Mesendoderm (in vitro differentiated cells): ENCODE measurements around the gene DOK4.
A peak's percentile ranks its signal among the peaks of the same experiment; 100 is the strongest.

Source experiments
- DNase-seq: peaks from one replicate; pipeline ENCODE4 v3.0.0; 2013
- H2AK5ac ChIP-seq: 2 replicates; pipeline ENCODE4 v1.6.1; 2013; ENCODE audit warnings: low read length, inconsistent platforms
- H2BK120ac ChIP-seq: 2 replicates; pipeline ENCODE4 v1.6.1; 2013; ENCODE audit warnings: low read depth, mild to moderate bottlenecking, low read length, moderate library complexity, mixed read lengths
- H2BK15ac ChIP-seq: replicated peaks from 2 replicates; pipeline ENCODE4 v1.6.1; 2013; ENCODE audit warnings: low read depth, mild to moderate bottlenecking, moderate library complexity
- H2BK5ac ChIP-seq: 2 replicates; pipeline ENCODE4 v1.6.1; 2013; ENCODE audit warnings: low read length, inconsistent platforms
- H3K18ac ChIP-seq: 2 replicates; pipeline ENCODE4 v1.6.1; 2013; ENCODE audit warnings: mild to moderate bottlenecking, low read length, mixed read lengths
- H3K23ac ChIP-seq: one replicate; pipeline ENCODE4 v1.6.1; 2013; ENCODE audit warnings: low read length
- H3K27ac ChIP-seq: 2 replicates; pipeline ENCODE4 v1.5.1; 2013; ENCODE audit warnings: low read depth, mild to moderate bottlenecking, inconsistent platforms, low read length, moderate library complexity
- H3K27me3 ChIP-seq: 2 replicates; pipeline ENCODE4 v1.6.1; 2013; ENCODE audit warnings: low read length, control low read depth, mild to moderate bottlenecking, inconsistent platforms; ENCODE audit not compliant: insufficient read depth, poor library complexity
- H3K36me3 ChIP-seq: 2 replicates; pipeline ENCODE4 v1.6.1; 2013; ENCODE audit warnings: low read length, inconsistent platforms; ENCODE audit not compliant: control insufficient read depth, insufficient read depth
- H3K4ac ChIP-seq: one replicate; pipeline ENCODE4 v1.6.1; 2013; ENCODE audit warnings: low read depth, mild to moderate bottlenecking, low read length, moderate library complexity
- H3K4me1 ChIP-seq: 2 replicates; pipeline ENCODE4 v1.6.1; 2013; ENCODE audit warnings: low read depth, low read length, inconsistent platforms; ENCODE audit not compliant: control insufficient read depth
- H3K4me2 ChIP-seq: 2 replicates; pipeline ENCODE4 v1.6.1; 2013; ENCODE audit warnings: low read length
- H3K4me3 ChIP-seq: 2 replicates; pipeline ENCODE4 v1.5.1; 2013; ENCODE audit warnings: mild to moderate bottlenecking, low read length
- H3K56ac ChIP-seq: one replicate; pipeline ENCODE4 v1.6.1; 2013; ENCODE audit warnings: low read length
- H3K79me1 ChIP-seq: 2 replicates; pipeline ENCODE4 v1.6.1; 2013; ENCODE audit warnings: low read length, inconsistent platforms
- H3K79me2 ChIP-seq: 2 replicates; pipeline ENCODE4 v1.6.1; 2013; ENCODE audit warnings: mild to moderate bottlenecking, low read length; ENCODE audit not compliant: control insufficient read depth, insufficient read depth
- H3K9ac ChIP-seq: 2 replicates; pipeline ENCODE4 v1.6.1; 2013; ENCODE audit warnings: low read length, inconsistent platforms
- H4K5ac ChIP-seq: one replicate; pipeline ENCODE4 v1.6.1; 2013; ENCODE audit warnings: low read length
- H4K8ac ChIP-seq: one replicate; pipeline ENCODE4 v1.6.1; 2013; ENCODE audit warnings: low read depth, mild to moderate bottlenecking, control low read depth, low read length, moderate library complexity
- WGBS: extraction: QIAGEN DNeasy Blood & Tissue Kit; methylation state at CpG from one replicate; pipeline ENCODE4 v1.1.7; 2013; ENCODE audit warnings: low lambda C conversion rate, missing lambda C conversion rate; ENCODE audit not compliant: insufficient coverage; ENCODE audit errors: extremely low coverage; 5-methylcytosine and 5-hydroxymethylcytosine counted together

The DOK4 gene

DNA sequence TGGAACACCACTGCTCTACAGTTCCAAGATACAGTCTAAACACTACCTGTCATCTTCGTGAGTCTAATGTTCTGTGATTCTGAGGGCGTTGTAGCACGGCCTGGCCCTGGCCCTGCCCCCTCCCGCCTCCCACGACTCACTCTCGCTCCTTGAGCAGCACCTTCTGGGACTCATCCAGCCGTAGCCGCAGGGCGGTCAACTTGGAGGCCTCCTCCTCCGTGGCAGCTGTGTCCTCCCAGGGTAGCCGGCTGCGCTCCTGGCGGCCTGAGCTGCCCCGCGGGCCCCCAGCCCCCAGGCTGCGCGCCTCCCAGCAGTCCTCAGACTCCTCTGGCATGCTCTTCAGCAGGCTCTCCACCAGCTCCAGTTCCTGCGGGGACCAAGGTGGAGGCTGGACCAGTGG, 39.5 kb upstream of the DOK4 start:
- DNase-seq = no peak
- no peak overlapping the region for H3K4me3 ChIP-seq
- no peaks in the 10 kb centered on the region for H3K79me2 ChIP-seq
- H3K4ac ChIP-seq = no peak overlapping the region
- no peak overlapping the region for H3K4me2 ChIP-seq
- H3K4me1 ChIP-seq = peaks cover 2% of the 10 kb centered on the region
- H2AK5ac ChIP-seq = no peak overlapping the region
- H3K18ac ChIP-seq = no peak overlapping the region
- no peak overlapping the region for H3K56ac ChIP-seq
- H4K8ac ChIP-seq = no peak overlapping the region
- no peaks in the 10 kb centered on the region for H3K36me3 ChIP-seq
- H4K5ac ChIP-seq = no peak overlapping the region
- no peak overlapping the region for H2BK120ac ChIP-seq
- no peaks in the 10 kb centered on the region for H3K79me1 ChIP-seq
- H2BK15ac ChIP-seq = no peak overlapping the region
- H3K9ac ChIP-seq = no peak overlapping the region
- no peak overlapping the region for H3K23ac ChIP-seq
- no CpG with 5 or more reads among the region's 18 CpGs for WGBS
- H3K27ac ChIP-seq = no peak overlapping the region
- no peaks in the 10 kb centered on the region for H3K27me3 ChIP-seq
- H2BK5ac ChIP-seq = no peak overlapping the region

GRCh38 chr16:57522960-57523359, 36.7 kb upstream of the DOK4 start:
- no peak overlapping the region for H3K18ac ChIP-seq
- H3K56ac ChIP-seq = no peak overlapping the region
- H3K79me1 ChIP-seq = no peaks in the 10 kb centered on the region
- H3K79me2 ChIP-seq = no peaks in the 10 kb centered on the region
- H2BK15ac ChIP-seq = no peak overlapping the region
- H3K27me3 ChIP-seq = no peaks in the 10 kb centered on the region
- H3K36me3 ChIP-seq = no peaks in the 10 kb centered on the region
- no peak for DNase-seq
- no peaks in the 10 kb centered on the region for H3K4me1 ChIP-seq
- no peak overlapping the region for H3K4ac ChIP-seq
- H3K9ac ChIP-seq = no peak overlapping the region
- no peak overlapping the region for H4K5ac ChIP-seq
- no peak overlapping the region for H3K4me2 ChIP-seq
- H3K4me3 ChIP-seq = no peak overlapping the region
- no peak overlapping the region for H2BK5ac ChIP-seq
- no peak overlapping the region for H2BK120ac ChIP-seq
- H4K8ac ChIP-seq = no peak overlapping the region
- H3K27ac ChIP-seq = no peak overlapping the region
- WGBS = no CpG with 5 or more reads among the region's 8 CpGs
- no peak overlapping the region for H2AK5ac ChIP-seq
- no peak overlapping the region for H3K23ac ChIP-seq

- no CpG with 5 or more reads among the region's 10 CpGs for WGBS
- Histone ChIP-seq H2AK5ac (no peak overlapping the region), H3K36me3 (no peaks in the 10 kb centered on the region), H3K79me2 (no peaks in the 10 kb centered on the region), H3K27ac (no peak overlapping the region), H2BK5ac (no peak overlapping the region), H3K23ac (no peak overlapping the region), H3K79me1 (no peaks in the 10 kb centered on the region), H3K4me2 (no peak overlapping the region), H2BK120ac (no peak overlapping the region), H3K9ac (no peak overlapping the region), H3K4ac (no peak overlapping the region), H4K5ac (no peak overlapping the region), H3K4me3 (no peak overlapping the region), H3K27me3 (no peaks in the 10 kb centered on the region), H3K56ac (no peak overlapping the region), H3K18ac (no peak overlapping the region), H4K8ac (no peak overlapping the region), H2BK15ac (no peak overlapping the region), H3K4me1 (no peaks in the 10 kb centered on the region)
- peak; percentile 78 for DNase-seq
Observed at GRCh38 chr16:57519796-57520360, 33.6 kb upstream of the DOK4 start.

- no peak overlapping the region for H3K18ac ChIP-seq
- H3K79me2 ChIP-seq = no peaks in the 10 kb centered on the region
- H2AK5ac ChIP-seq = no peak overlapping the region
- no peak overlapping the region for H2BK15ac ChIP-seq
- H3K4me1 ChIP-seq = no peaks in the 10 kb centered on the region
- no peak overlapping the region for H4K8ac ChIP-seq
- H3K4me3 ChIP-seq = no peak overlapping the region
- no peak for DNase-seq
- H3K27ac ChIP-seq = no peak overlapping the region
- H3K4me2 ChIP-seq = no peak overlapping the region
- no peak overlapping the region for H2BK5ac ChIP-seq
- no peak overlapping the region for H3K4ac ChIP-seq
- H3K56ac ChIP-seq = no peak overlapping the region
- H4K5ac ChIP-seq = no peak overlapping the region
- H3K27me3 ChIP-seq = no peaks in the 10 kb centered on the region
- no peaks in the 10 kb centered on the region for H3K36me3 ChIP-seq
- no peaks in the 10 kb centered on the region for H3K79me1 ChIP-seq
- WGBS = no CpG with 5 or more reads among the region's 6 CpGs
- H3K9ac ChIP-seq = no peak overlapping the region
- H2BK120ac ChIP-seq = no peak overlapping the region
- H3K23ac ChIP-seq = no peak overlapping the region
Observed at GRCh38 chr16:57518922-57519321, 32.6 kb upstream of the DOK4 start.

DNA sequence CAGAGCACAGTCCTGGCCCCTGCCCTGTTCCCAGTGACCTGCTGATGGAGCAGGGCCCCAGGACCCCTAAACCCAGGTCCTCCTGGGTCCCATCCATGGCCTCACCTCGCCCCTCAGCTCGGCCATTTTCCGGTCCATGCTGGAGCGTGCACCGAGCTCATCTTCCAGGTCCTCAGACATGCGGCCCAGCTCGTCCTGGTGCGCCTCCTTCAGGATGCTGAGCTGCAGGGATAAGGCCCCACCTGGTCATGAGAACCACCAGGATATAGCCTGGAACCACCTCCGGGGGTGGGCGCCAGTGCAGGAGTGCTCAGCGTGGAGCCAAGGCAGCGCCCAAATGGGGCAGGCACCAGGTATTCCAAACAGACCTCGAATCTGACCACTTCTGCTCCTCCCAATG, 32.2 kb upstream of the DOK4 start:
- no peaks in the 10 kb centered on the region for H3K27me3 ChIP-seq
- H2BK5ac ChIP-seq = no peak overlapping the region
- no peak overlapping the region for H2BK15ac ChIP-seq
- no peaks in the 10 kb centered on the region for H3K79me2 ChIP-seq
- H3K79me1 ChIP-seq = no peaks in the 10 kb centered on the region
- no peak overlapping the region for H3K9ac ChIP-seq
- no peak overlapping the region for H2BK120ac ChIP-seq
- H4K5ac ChIP-seq = no peak overlapping the region
- no peaks in the 10 kb centered on the region for H3K4me1 ChIP-seq
- H2AK5ac ChIP-seq = no peak overlapping the region
- H3K56ac ChIP-seq = no peak overlapping the region
- no peak overlapping the region for H3K27ac ChIP-seq
- H3K18ac ChIP-seq = no peak overlapping the region
- no peak overlapping the region for H3K4me2 ChIP-seq
- no peak overlapping the region for H3K23ac ChIP-seq
- H4K8ac ChIP-seq = no peak overlapping the region
- DNase-seq = no peak
- H3K4me3 ChIP-seq = no peak overlapping the region
- WGBS = no CpG with 5 or more reads among the region's 13 CpGs
- H3K4ac ChIP-seq = no peak overlapping the region
- no peaks in the 10 kb centered on the region for H3K36me3 ChIP-seq
